Breast epithelium (tissue), 3 donors: ENCODE data around the gene ATP5PF.

Experiments
- POLR2A ChIP-seq: fragments of 450-650 bp; IDR thresholded peaks from one replicate; pipeline ENCODE4 v1.6.1; 2016; ENCODE audit warnings: antibody characterized with exemption, mild to moderate bottlenecking, moderate library complexity
- TF ChIP-seq, protein P1 (sequence below), 3 donors: fragments of 450-650 bp; IDR thresholded peaks; one replicate each; pipeline ENCODE4 v1.5.1; 2016 to 2017; ENCODE audit warnings: antibody characterized with exemption in 3 of 3, mild to moderate bottlenecking in 3 of 3, moderate library complexity in 3 of 3

DNA sequence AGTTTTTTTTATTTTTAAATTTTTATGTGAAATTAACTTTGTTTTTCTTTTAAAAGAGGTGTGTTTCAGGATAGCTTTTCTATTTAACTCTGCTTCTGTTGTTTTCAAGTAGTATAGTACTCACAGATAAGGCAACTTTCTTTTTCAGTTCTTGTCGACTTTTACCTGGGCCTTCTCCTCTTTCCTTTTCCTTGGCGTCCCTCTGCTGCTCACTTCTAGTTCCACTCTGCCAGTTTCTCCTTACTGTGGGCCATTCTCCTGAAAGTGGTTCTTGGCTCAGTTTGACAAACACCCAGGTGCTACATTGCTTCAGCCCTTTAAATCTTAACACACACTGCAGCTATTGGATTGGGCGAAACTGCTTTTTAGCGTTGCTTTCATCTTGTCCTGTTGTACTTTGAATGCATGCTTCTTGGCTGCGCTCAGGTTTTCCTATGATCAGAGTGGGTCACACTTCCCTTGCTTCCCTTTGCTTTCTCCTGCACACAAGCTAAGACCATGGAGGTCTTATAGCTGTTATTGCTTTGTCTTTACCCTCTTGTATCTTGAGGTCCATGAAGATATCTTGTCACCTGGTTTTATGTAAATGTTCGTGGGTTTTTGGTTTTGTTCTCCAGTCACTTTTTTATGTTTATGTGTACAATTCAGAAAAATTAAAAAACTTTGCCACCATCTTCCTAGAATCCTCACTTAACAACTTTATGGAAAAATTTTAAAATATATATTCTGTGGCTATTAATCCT is 21.7 kb upstream of the ATP5PF start:
- no peak for TF ChIP-seq POLR2A
- TF ChIP-seq, protein P1, sequence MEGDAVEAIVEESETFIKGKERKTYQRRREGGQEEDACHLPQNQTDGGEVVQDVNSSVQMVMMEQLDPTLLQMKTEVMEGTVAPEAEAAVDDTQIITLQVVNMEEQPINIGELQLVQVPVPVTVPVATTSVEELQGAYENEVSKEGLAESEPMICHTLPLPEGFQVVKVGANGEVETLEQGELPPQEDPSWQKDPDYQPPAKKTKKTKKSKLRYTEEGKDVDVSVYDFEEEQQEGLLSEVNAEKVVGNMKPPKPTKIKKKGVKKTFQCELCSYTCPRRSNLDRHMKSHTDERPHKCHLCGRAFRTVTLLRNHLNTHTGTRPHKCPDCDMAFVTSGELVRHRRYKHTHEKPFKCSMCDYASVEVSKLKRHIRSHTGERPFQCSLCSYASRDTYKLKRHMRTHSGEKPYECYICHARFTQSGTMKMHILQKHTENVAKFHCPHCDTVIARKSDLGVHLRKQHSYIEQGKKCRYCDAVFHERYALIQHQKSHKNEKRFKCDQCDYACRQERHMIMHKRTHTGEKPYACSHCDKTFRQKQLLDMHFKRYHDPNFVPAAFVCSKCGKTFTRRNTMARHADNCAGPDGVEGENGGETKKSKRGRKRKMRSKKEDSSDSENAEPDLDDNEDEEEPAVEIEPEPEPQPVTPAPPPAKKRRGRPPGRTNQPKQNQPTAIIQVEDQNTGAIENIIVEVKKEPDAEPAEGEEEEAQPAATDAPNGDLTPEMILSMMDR (IDR thresholded peaks at IDR 0.05): no peak
